ENCODE measurements around the gene BRPF3. TPM values are rescaled to one million over a fixed set of nuclear protein-coding genes. Genes with fewer than 3 reads are reported as not detected.
A peak's percentile ranks its signal among the peaks of the same experiment; 100 is the strongest.

Gene BRPF3
- total RNA-seq (2022) = 41.4 and 44.4 TPM in 2 replicates
- percentile 81 among the genes with signal in this experiment for Bru-seq, nascent RNA
- percentile 83 among the genes with signal in this experiment for BruChase-seq, experiment 1, labeled RNA remaining after a 2-hour chase
- percentile 87 among the genes with signal in this experiment for BruChase-seq, experiment 2, labeled RNA remaining after a 6-hour chase
- long read RNA-seq, full-length matches to known transcripts = 8 of 45 reads
- long read RNA-seq, partial matches to known transcripts = 33 of 45 reads
- long read RNA-seq, other reads (novel, unspliced or antisense) = 4 of 45 reads

DNA sequence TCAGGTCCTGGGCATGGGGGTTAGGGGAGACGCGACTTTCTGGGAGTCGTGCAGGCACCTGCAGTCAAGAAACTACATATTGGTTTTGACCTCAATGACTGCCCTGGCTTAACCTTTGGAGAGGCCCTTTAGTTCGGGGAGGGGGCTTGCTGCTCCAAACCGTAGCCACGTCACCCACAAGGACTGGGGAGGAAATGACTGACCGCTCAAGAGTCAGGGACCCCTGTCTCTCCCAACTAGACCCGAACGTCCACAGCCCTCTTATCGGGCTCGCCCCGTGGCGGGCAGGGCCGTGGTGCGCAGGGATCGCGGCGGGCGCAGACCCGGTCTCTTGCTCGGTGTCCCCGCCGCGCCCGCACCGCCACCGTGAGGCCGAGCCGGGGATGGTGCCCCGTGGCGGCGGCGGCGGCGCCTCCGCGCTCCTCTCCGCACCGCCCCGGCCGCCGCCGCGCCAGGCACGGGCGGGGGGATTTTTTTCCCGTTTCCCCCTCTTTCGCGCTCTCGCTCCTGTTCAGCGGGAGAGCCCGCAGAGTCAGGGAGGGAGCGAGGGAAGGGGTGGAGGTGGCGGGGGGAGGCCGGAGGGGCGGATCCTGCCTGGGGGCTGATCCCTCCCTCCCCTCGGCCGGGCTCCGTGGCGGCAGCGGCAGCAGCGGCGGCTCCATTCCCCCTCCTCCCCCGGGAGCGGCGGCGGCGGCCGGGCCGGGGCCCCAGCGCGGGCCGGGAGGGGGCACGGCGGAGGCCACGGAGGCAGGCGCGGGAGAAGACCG, at the start of gene BRPF3:
Gene BRPF3 (plus strand): TSS at position 632 of the 767 bp plus-strand sequence. CDS start 3,579 bp downstream, outside the sequence.
- peaks cover 6% of the 10 kb centered on the region for H3K4me1 Mint-ChIP-seq (ENCODE audit: low read depth, unreplicated experiment)
- peak; percentile 83 to 87 for DNase-seq
- H3K9me3 Mint-ChIP-seq (ENCODE audit: unreplicated experiment) = no peaks in the 10 kb centered on the region
- no peaks in the 10 kb centered on the region for H3K27me3 Mint-ChIP-seq (ENCODE audit: insufficient read depth, unreplicated experiment)
- ChIA-PET CTCF (no interaction called here), POLR2A (no interaction called here)
- H3K36me3 Mint-ChIP-seq (ENCODE audit: insufficient read depth, unreplicated experiment) = peaks cover 29% of the 10 kb centered on the region
- Histone ChIP-seq H3K36me3 (ENCODE audit: control insufficient read depth, insufficient read depth, low read length) (peaks cover 6% of the 10 kb centered on the region), H3K9me3 (no peaks in the 10 kb centered on the region), H3K27me3 (replicated peaks; ENCODE audit: control insufficient read depth, insufficient read depth, low read length) (no peaks in the 10 kb centered on the region), H3K4me1 (no peaks in the 10 kb centered on the region), H3K4me3 (ENCODE audit: low read depth, low read length) (peak within 1 kb of the TSS; percentile 76)
- peak within 1 kb of the TSS; percentile 82 for H3K4me3 Mint-ChIP-seq (ENCODE audit: unreplicated experiment)
- H3K27ac Mint-ChIP-seq (ENCODE audit: unreplicated experiment) = peak within 1 kb of the TSS; percentile 83
- TF ChIP-seq, protein P1, sequence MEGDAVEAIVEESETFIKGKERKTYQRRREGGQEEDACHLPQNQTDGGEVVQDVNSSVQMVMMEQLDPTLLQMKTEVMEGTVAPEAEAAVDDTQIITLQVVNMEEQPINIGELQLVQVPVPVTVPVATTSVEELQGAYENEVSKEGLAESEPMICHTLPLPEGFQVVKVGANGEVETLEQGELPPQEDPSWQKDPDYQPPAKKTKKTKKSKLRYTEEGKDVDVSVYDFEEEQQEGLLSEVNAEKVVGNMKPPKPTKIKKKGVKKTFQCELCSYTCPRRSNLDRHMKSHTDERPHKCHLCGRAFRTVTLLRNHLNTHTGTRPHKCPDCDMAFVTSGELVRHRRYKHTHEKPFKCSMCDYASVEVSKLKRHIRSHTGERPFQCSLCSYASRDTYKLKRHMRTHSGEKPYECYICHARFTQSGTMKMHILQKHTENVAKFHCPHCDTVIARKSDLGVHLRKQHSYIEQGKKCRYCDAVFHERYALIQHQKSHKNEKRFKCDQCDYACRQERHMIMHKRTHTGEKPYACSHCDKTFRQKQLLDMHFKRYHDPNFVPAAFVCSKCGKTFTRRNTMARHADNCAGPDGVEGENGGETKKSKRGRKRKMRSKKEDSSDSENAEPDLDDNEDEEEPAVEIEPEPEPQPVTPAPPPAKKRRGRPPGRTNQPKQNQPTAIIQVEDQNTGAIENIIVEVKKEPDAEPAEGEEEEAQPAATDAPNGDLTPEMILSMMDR (IDR thresholded peaks at IDR 0.05; ENCODE audit: insufficient read depth in 1 of 2, low read depth in 1 of 2, low read length in 1 of 2, severe bottlenecking in 1 of 2, unreplicated experiment in 1 of 2) = peak in 1 of 2 experiments; percentile 62
- intact Hi-C loops (cut with micrococcal nuclease; ENCODE audit: unreplicated experiment) = loop anchor here (1.0 to 5.0 kb wide), 3 partner anchors 65 to 169 kb away; partner anchors contain the start of gene MAPK14
- no TSS peak for BruUV-seq (replicated peaks)

DNA sequence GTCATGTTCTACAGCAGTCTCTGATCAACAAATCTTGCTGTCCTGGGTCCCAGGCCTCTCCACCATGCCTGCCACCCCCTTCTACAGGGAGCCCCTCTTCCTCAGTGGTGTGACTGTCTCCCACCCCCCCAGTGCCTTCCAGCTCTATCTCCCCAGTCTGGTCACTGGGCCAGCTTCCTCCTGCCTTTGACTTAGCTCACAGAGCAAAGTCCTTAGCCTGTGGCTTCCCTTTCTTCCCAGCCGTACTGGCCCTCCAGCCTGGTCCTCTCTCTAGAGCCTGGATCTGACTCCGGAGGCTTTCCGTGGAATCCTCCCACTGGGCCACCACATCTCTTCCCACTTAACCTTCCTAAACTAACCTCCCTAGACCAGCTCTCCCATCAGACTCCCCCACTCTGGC, 49.2 kb upstream of the BRPF3 start:
- H3K27me3 ChIP-seq (replicated peaks; ENCODE audit: control insufficient read depth, insufficient read depth, low read length) = no peaks in the 10 kb centered on the region
- BruUV-seq (replicated peaks) = no TSS peak
- ChIA-PET POLR2A (no interaction called here), CTCF (no interaction called here)
- no peaks in the 10 kb centered on the region for H3K4me1 ChIP-seq
- TF ChIP-seq, protein P1 (IDR thresholded peaks at IDR 0.05; ENCODE audit: insufficient read depth in 1 of 2, low read depth in 1 of 2, low read length in 1 of 2, severe bottlenecking in 1 of 2, unreplicated experiment in 1 of 2) = no peak
- Mint-ChIP-seq H3K36me3 (ENCODE audit: insufficient read depth, unreplicated experiment) (no peaks in the 10 kb centered on the region), H3K27ac (ENCODE audit: unreplicated experiment) (no peak overlapping the region), H3K4me1 (ENCODE audit: low read depth, unreplicated experiment) (no peaks in the 10 kb centered on the region), H3K9me3 (ENCODE audit: unreplicated experiment) (peaks cover 15% of the 10 kb centered on the region), H3K4me3 (ENCODE audit: unreplicated experiment) (no peak overlapping the region), H3K27me3 (ENCODE audit: insufficient read depth, unreplicated experiment) (no peaks in the 10 kb centered on the region)
- H3K36me3 ChIP-seq (ENCODE audit: control insufficient read depth, insufficient read depth, low read length) = no peaks in the 10 kb centered on the region
- no peaks in the 10 kb centered on the region for H3K9me3 ChIP-seq
- H3K4me3 ChIP-seq (ENCODE audit: low read depth, low read length) = no peak overlapping the region
- DNase-seq = no peak
- intact Hi-C loops (cut with micrococcal nuclease; ENCODE audit: unreplicated experiment) = no loop called here

DNA sequence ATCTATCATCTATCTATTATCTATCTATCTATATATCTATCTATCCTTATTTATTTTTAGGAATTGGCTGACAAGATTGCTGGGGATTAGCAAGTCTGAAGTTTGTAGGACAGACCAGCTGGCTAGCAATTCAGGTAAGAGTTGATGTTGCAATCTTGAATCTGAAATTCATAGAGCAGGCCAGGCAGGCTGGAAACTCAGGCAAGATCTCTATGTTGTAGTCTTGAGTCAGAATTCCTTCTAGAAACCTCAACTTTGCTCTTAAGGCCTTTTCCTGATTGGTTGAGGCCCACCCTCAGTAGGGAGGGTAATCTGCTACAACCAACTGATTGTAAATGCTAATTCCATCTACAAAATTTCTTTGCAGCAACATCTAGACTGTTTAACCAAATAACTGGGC, 47.1 kb upstream of the BRPF3 start:
- Mint-ChIP-seq H3K36me3 (ENCODE audit: insufficient read depth, unreplicated experiment) (peaks cover 3% of the 10 kb centered on the region), H3K9me3 (ENCODE audit: unreplicated experiment) (peaks cover 26% of the 10 kb centered on the region), H3K4me3 (ENCODE audit: unreplicated experiment) (no peak overlapping the region), H3K27ac (ENCODE audit: unreplicated experiment) (no peak overlapping the region), H3K27me3 (ENCODE audit: insufficient read depth, unreplicated experiment) (no peaks in the 10 kb centered on the region), H3K4me1 (ENCODE audit: low read depth, unreplicated experiment) (peaks cover 8% of the 10 kb centered on the region)
- no peak for DNase-seq
- BruUV-seq (replicated peaks) = no TSS peak
- H3K36me3 ChIP-seq (ENCODE audit: control insufficient read depth, insufficient read depth, low read length) = no peaks in the 10 kb centered on the region
- CTCF ChIA-PET = no interaction called here
- TF ChIP-seq, protein P1 (IDR thresholded peaks at IDR 0.05; ENCODE audit: insufficient read depth in 1 of 2, low read depth in 1 of 2, low read length in 1 of 2, severe bottlenecking in 1 of 2, unreplicated experiment in 1 of 2) = no peak
- H3K4me1 ChIP-seq = peaks cover 6% of the 10 kb centered on the region
- POLR2A ChIA-PET = no interaction called here
- intact Hi-C loops (cut with micrococcal nuclease; ENCODE audit: unreplicated experiment) = no loop called here
- no peaks in the 10 kb centered on the region for H3K9me3 ChIP-seq
- no peaks in the 10 kb centered on the region for H3K27me3 ChIP-seq (replicated peaks; ENCODE audit: control insufficient read depth, insufficient read depth, low read length)
- H3K4me3 ChIP-seq (ENCODE audit: low read depth, low read length) = no peak overlapping the region
